ENCODE results near the gene IGFL4. TPM values are rescaled to one million over a fixed set of nuclear protein-coding genes. Genes with fewer than 3 reads are reported as not detected.

Gene IGFL4
- total RNA-seq, 1 donor from 2014 or later = not detected

GRCh38 chr19:46023311-46023779, 17.5 kb downstream of the IGFL4 start:
- intact Hi-C loops (cut with micrococcal nuclease) = no loop called here
- no peak overlapping the region for H3K27ac ChIP-seq (replicated peaks)
- no peaks in the 10 kb centered on the region for H3K9me3 ChIP-seq (replicated peaks)
- no peak overlapping the region for H3K4me3 ChIP-seq
- H3K36me3 ChIP-seq = no peaks in the 10 kb centered on the region
- no peak for DNase-seq
- H3K4me1 ChIP-seq = no peaks in the 10 kb centered on the region
- peaks cover 63% of the 10 kb centered on the region for H3K27me3 ChIP-seq (ENCODE audit: low read depth)
- no peak for TF ChIP-seq CTCF (IDR thresholded peaks at IDR 0.05; ENCODE audit: borderline replicate concordance)

GRCh38 chr19:46022431-46023310, 18.1 kb downstream of the IGFL4 start, which contains the start of gene PGLYRP1:
Gene PGLYRP1 (minus strand): TSS chr19:46023053. CDS start chr19:46023021, 32 bp downstream.
- no peak within 1 kb of the TSS for H3K4me3 ChIP-seq
- H3K36me3 ChIP-seq = no peaks in the 10 kb centered on the region
- no peak for TF ChIP-seq CTCF (IDR thresholded peaks at IDR 0.05; ENCODE audit: borderline replicate concordance)
- no peaks in the 10 kb centered on the region for H3K4me1 ChIP-seq
- H3K9me3 ChIP-seq (replicated peaks) = no peaks in the 10 kb centered on the region
- intact Hi-C loops (cut with micrococcal nuclease) = no loop called here
- H3K27me3 ChIP-seq (ENCODE audit: low read depth) = peaks cover 56% of the 10 kb centered on the region
- no peak within 1 kb of the TSS for H3K27ac ChIP-seq (replicated peaks)
- no peak for DNase-seq

- Histone ChIP-seq H3K27me3 (ENCODE audit: low read depth) (peaks cover 52% of the 10 kb centered on the region), H3K9me3 (replicated peaks) (no peaks in the 10 kb centered on the region), H3K27ac (replicated peaks) (no peak overlapping the region), H3K4me3 (no peak overlapping the region), H3K36me3 (no peaks in the 10 kb centered on the region), H3K4me1 (peaks cover 2% of the 10 kb centered on the region)
- intact Hi-C loops (cut with micrococcal nuclease) = no loop called here
- TF ChIP-seq CTCF (IDR thresholded peaks at IDR 0.05; ENCODE audit: borderline replicate concordance) = no peak
- DNase-seq = no peak
These were observed 18.8 kb downstream of the IGFL4 start for GRCh38 chr19:46022061-46022430.

GRCh38 chr19:46021531-46022041, 19.2 kb downstream of the IGFL4 start:
- intact Hi-C loops (cut with micrococcal nuclease) = no loop called here
- no peak for DNase-seq
- H3K27me3 ChIP-seq (ENCODE audit: low read depth) = peaks cover 47% of the 10 kb centered on the region

GRCh38 chr19:46020819-46021125, 20.0 kb downstream of the IGFL4 start:
- no peak for TF ChIP-seq CTCF (IDR thresholded peaks at IDR 0.05; ENCODE audit: borderline replicate concordance)
- no peak overlapping the region for H3K4me3 ChIP-seq
- DNase-seq = no peak
- peaks cover 45% of the 10 kb centered on the region for H3K27me3 ChIP-seq (ENCODE audit: low read depth)
- intact Hi-C loops (cut with micrococcal nuclease) = no loop called here
- no peaks in the 10 kb centered on the region for H3K36me3 ChIP-seq
- H3K9me3 ChIP-seq (replicated peaks) = no peaks in the 10 kb centered on the region
- H3K4me1 ChIP-seq = peaks cover 12% of the 10 kb centered on the region
- H3K27ac ChIP-seq (replicated peaks) = no peak overlapping the region

More at GRCh38 chr19:46021531-46022041, 19.2 kb downstream of the IGFL4 start:
- Histone ChIP-seq H3K4me1 (peaks cover 4% of the 10 kb centered on the region), H3K36me3 (no peaks in the 10 kb centered on the region), H3K9me3 (replicated peaks) (no peaks in the 10 kb centered on the region), H3K4me3 (no peak overlapping the region), H3K27ac (replicated peaks) (no peak overlapping the region)
- TF ChIP-seq CTCF (IDR thresholded peaks at IDR 0.05; ENCODE audit: borderline replicate concordance) = no peak

Data from left ventricle myocardium inferior (tissue), 1 donor.